NB4 (cell line): ENCODE results near the gene GSTA3.

Experiments
- DNase-seq: peaks from one replicate; pipeline ENCODE4 v3.0.0; 2010; ENCODE audit warnings: low read depth
- H3K4me3 ChIP-seq: one replicate; pipeline ENCODE4 v1.5.1; 2011; ENCODE audit warnings: mild to moderate bottlenecking, low read depth, low read length, moderate library complexity
- MYC ChIP-seq: IDR thresholded peaks from 2 replicates; pipeline ENCODE4 v1.6.1; 2011; ENCODE audit warnings: low read depth, low read length
- POLR2A ChIP-seq: IDR thresholded peaks from 2 replicates; pipeline ENCODE4 v1.6.1; 2011; ENCODE audit warnings: mild to moderate bottlenecking; ENCODE audit not compliant: insufficient read length; ENCODE audit errors: extremely low read depth
- TF ChIP-seq, protein P1 (sequence below): IDR thresholded peaks from one replicate; pipeline ENCODE4 v1.5.1; 2012; ENCODE audit warnings: low read depth, low read length
- TF ChIP-seq, protein P2 (sequence below): IDR thresholded peaks from 2 replicates; pipeline ENCODE4 v1.6.1; 2011; ENCODE audit warnings: low read depth, low read length

Gene GSTA3

DNA sequence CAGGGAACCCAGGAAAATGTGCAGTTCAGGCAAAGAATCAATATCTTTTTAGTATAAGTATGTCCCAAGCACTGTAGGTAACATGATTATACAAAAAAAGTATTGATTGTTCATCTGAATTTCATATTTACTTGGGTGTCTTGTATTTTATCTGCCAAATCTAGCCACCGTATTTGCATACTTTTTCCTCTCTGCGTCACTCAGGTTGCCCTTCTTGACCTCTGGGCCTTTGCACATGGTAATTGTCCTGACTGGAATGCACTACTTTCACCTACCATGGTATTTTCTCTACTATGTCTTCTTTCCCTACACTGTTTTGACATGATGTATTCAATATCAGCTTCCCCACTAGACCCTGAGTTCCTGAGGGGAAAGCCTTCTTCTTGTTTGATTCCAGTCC is 15.2 kb downstream of the GSTA3 start:
- no peak overlapping the region for H3K4me3 ChIP-seq
- TF ChIP-seq POLR2A: no peak
- TF ChIP-seq, protein P1, sequence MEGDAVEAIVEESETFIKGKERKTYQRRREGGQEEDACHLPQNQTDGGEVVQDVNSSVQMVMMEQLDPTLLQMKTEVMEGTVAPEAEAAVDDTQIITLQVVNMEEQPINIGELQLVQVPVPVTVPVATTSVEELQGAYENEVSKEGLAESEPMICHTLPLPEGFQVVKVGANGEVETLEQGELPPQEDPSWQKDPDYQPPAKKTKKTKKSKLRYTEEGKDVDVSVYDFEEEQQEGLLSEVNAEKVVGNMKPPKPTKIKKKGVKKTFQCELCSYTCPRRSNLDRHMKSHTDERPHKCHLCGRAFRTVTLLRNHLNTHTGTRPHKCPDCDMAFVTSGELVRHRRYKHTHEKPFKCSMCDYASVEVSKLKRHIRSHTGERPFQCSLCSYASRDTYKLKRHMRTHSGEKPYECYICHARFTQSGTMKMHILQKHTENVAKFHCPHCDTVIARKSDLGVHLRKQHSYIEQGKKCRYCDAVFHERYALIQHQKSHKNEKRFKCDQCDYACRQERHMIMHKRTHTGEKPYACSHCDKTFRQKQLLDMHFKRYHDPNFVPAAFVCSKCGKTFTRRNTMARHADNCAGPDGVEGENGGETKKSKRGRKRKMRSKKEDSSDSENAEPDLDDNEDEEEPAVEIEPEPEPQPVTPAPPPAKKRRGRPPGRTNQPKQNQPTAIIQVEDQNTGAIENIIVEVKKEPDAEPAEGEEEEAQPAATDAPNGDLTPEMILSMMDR: no peak
- TF ChIP-seq, protein P2, sequence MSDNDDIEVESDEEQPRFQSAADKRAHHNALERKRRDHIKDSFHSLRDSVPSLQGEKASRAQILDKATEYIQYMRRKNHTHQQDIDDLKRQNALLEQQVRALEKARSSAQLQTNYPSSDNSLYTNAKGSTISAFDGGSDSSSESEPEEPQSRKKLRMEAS: no peak
- DNase-seq: no peak

DNA sequence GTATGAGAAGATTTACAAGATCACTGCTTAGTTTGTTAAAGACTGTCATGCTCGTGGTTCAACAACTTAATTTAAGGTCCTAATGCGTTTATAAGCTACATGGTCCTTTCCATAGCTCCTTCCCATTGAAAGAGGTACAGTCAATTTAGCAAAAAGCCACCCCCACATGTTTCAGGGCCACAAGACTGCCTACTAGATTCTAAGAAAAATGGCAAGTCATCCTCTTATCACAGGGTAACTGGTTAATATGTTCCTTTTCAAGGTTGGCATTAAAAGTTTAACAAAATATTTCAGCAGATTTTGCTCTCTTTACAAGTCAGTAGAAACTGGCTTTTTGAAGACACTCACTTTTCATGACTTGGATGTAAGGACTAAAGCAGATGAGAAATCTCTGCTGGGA is 15.7 kb downstream of the GSTA3 start:
- no peak overlapping the region for H3K4me3 ChIP-seq
- TF ChIP-seq, protein P1: no peak
- TF ChIP-seq MYC (no peak), POLR2A (no peak)
- TF ChIP-seq, protein P2: no peak
- DNase-seq: no peak

DNA sequence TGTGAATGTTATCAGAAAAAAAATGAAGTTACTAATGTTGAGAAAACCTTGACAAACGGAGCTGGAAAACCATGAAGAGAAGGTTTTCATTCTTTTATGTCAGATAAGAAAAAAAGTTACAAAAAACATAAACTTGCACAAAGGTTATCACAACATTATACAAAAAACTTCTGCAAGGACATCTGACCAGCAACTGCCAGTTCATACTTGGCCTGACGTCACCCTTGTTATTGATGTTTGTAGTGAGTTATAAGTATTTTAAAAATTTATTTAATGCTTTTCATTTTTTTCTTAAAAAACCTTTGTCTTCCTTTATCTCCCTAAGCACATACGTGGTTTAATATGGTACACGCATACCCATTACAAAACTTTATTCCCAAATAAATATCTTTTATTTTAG is 16.3 kb downstream of the GSTA3 start:
- no peak for TF ChIP-seq MYC
- TF ChIP-seq, protein P1: no peak

DNA sequence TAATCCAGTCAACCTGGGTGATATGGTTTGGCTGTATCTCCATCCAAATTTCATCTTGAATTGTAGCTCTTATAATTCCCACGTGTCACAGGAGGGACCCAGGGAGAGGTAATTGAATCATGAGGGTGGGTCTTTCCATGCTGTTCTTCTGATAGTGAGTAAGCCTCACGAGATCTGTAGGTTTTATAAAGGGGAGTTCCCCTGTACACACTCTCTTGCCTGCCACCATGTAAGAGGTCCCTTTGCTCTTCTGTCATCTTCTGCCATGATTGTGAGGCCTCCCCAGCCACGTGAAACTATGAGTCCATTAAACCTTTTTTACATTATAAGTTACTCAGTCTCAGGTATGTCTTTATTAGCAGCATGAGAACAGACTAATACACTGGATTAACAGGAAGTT is 19.5 kb downstream of the GSTA3 start:
- H3K4me3 ChIP-seq: no peak overlapping the region
- no peak for DNase-seq
- TF ChIP-seq POLR2A (no peak), MYC (no peak)
- TF ChIP-seq, protein P2: no peak

More for the DNA sequence above, 16.3 kb downstream of the GSTA3 start:
- DNase-seq: no peak
- H3K4me3 ChIP-seq: no peak overlapping the region

DNA sequence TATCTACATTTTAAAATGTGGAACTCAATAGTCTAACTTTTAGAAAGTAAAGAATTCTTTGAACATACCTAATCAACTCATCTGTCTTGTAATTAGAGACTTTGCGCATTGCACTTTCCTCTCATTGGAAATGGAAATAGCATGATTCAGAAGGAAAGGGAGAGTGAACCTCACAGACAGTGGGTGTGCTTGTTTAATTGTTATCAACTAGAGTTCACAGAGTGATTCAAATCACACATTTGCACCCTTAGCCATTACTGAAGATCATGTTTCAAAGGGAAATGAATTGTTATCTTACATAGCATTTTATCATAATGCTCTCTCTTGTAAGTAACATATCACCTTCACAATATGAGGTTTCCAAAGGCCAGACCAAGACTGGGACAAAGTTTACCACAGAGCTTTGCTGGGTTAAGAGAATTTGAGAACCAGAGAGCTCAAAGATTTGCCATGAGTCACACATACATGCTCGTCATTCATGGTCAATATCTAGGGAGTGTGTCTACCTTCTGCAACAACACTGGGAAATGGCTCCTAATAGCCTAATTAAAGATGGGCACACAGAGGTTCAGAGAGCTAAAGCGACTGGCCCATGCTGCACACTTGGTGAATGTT is 21.5 kb downstream of the GSTA3 start:
- H3K4me3 ChIP-seq: no peak overlapping the region
- DNase-seq: no peak
- TF ChIP-seq, protein P1: no peak
- no peak for TF ChIP-seq POLR2A
- TF ChIP-seq, protein P2: no peak
- no peak for TF ChIP-seq MYC

DNA sequence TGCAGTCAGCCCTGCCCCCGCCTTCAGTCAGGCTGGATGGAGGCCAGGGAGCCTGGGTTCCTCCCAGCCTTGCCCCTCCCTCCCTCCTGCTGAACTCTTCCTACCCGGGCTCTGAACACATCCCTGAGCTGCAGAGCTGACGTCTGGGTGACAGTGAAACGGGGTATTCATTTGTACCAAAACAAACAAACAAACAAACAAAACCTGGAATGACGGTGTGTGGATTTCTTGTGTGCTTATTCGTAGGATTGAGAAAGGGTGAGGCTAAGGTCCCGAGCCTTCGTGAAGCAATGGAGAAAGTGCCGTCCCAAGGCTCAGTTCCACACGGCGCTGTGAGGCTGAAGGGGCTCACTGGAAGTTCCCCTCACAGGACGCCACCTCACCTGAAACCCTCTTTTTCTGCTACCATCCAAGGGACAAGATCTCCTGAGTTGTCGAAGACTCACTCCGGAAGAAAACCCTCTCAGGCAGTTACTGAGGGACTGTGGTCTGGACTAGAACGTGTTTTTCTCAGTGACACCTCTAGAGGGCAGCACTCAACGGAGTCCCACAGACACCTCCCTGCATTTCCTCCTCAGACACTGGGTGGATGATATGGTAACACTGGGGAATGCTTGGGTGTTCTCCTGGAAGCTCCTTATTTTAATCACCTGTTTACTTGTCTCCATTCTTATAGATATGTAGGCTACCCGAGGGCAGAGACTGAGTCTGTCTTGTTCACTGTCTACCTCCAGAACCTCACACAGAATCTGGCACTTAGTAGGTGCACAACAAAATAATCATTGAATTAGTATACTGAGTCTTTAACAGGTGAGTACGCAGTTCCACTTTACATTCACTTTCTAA is 27.3 kb downstream of the GSTA3 start:
- peak; percentile 68 for DNase-seq
- TF ChIP-seq MYC (no peak), POLR2A (no peak)
- TF ChIP-seq, protein P2: peak; percentile 61
- TF ChIP-seq, protein P1: peak; percentile 76
- peak overlapping the region; percentile 50 for H3K4me3 ChIP-seq
